ENCODE measurements around the gene CCDC71. TPM values are rescaled to one million over a fixed set of nuclear protein-coding genes. Genes with fewer than 3 reads are reported as not detected.

The CCDC71 gene
- total and polyA plus RNA-seq, 2 donors (not counting 3 experiments of a cell fraction or from before 2014, with no cell fraction given) = 23.5 to 41.6 TPM

- POLR2A ChIA-PET = no interaction called here
- FAIRE-seq = no peak
- dilution Hi-C loops (cut with MboI; ENCODE audit: extremely low pct_ligation_motif_present, low sequenced_read_pairs) = no loop called here
- BruUV-seq (replicated peaks) = no TSS peak
- Histone ChIP-seq H4K20me1 (replicated peaks; ENCODE audit: control insufficient read depth, extremely low read depth, insufficient read depth, low read length) (no peaks in the 10 kb centered on the region), H3K27ac (ENCODE audit: insufficient read depth, low read depth, low read length) (no peak overlapping the region), H3K9ac (replicated peaks; ENCODE audit: extremely low read depth, insufficient read depth, low read length) (no peak overlapping the region), H3K4me3 (replicated peaks in 1 of 3; ENCODE audit: insufficient read depth in 1 of 3, low read depth in 1 of 3, low read length in 3 of 3) (no peak overlapping the region), H3K9me1 (replicated peaks; ENCODE audit: control insufficient read depth, extremely low read depth, insufficient read depth, low read length) (no peaks in the 10 kb centered on the region), H3K9me3 (replicated peaks; ENCODE audit: control insufficient read depth, insufficient read depth, low read length) (no peaks in the 10 kb centered on the region), H3K4me2 (ENCODE audit: insufficient read depth, low read length) (no peak overlapping the region), H3K4me1 (ENCODE audit: control insufficient read depth, extremely low read depth, insufficient read depth, low read length) (no peaks in the 10 kb centered on the region), H2AFZ (ENCODE audit: low read depth, low read length) (no peak overlapping the region), H3K27me3 (ENCODE audit: control insufficient read depth in 2 of 2, insufficient read depth in 2 of 2, low read length in 2 of 2) (peaks cover 0 to 3% of the 10 kb centered on the region in 2 experiments), H3K36me3 (ENCODE audit: control insufficient read depth in 2 of 2, extremely low read depth in 1 of 2, insufficient read depth in 2 of 2, low read length in 2 of 2) (no peaks in the 10 kb centered on the region), H3K79me2 (ENCODE audit: control insufficient read depth, insufficient read depth, low read length) (no peaks in the 10 kb centered on the region)
- DNase-seq (ENCODE audit: low read depth, low spot score) = no peak
- intact Hi-C loops (cut with micrococcal nuclease) = no loop called here
- TF ChIP-seq EZH2 (IDR thresholded peaks at IDR 0.05; ENCODE audit: borderline replicate concordance, low read depth, low read length, severe bottlenecking) (no peak), JUN (IDR thresholded peaks at IDR 0.05; ENCODE audit: borderline replicate concordance, insufficient read depth, insufficient read length, low read depth) (no peak), CTCF (IDR thresholded peaks at IDR 0.05; ENCODE audit: extremely low read depth in 1 of 2, insufficient read depth in 1 of 2, low read depth in 1 of 2, low read length in 2 of 2) (no peak), MAX (IDR thresholded peaks at IDR 0.05; ENCODE audit: insufficient read depth, insufficient read length) (no peak), POLR2A (IDR thresholded peaks at IDR 0.05; ENCODE audit: low read depth, low read length) (no peak), FOS (IDR thresholded peaks at IDR 0.05; ENCODE audit: borderline replicate concordance, insufficient read depth, low read length) (no peak), MYC (IDR thresholded peaks at IDR 0.05; ENCODE audit: low read depth, low read length) (no peak), POLR2AphosphoS5 (IDR thresholded peaks at IDR 0.05; ENCODE audit: insufficient read depth, low read depth, low read length) (no peak), GATA2 (IDR thresholded peaks at IDR 0.05; ENCODE audit: insufficient read depth, insufficient read length, low read depth, low read length) (no peak)
- CTCF ChIA-PET = no interaction called here
Measured at GRCh38 chr3:49140080-49140479, 26.1 kb downstream of the CCDC71 start.
